SK-N-SH (cell line): ENCODE data around the gene DEPDC5. TPM values are rescaled to one million over a fixed set of nuclear protein-coding genes. Genes with fewer than 3 reads are reported as not detected.

Source experiments
- CTCF ChIA-PET: fragments of 300-600, 350-600 bp; formaldehyde crosslinking; extraction: SDS; loops from one replicate; lab custom pipeline; 2021; lab: Yijun Ruan, JAX
- POLR2A ChIA-PET: fragments of 350-600 bp; sonication (Branson Sonifier 250); formaldehyde crosslinking; extraction: SDS; loops from one replicate; lab custom pipeline; 2020; ENCODE audit warnings: antibody characterized with exemption, inconsistent platforms; lab: Yijun Ruan, JAX
- DNase-seq: peaks from one replicate; pipeline ENCODE4 v3.0.0; 2012
- H2AFZ ChIP-seq: fragments of 200-600 bp; sonication (generic); 2 replicates; pipeline ENCODE4 v1.8.1; 2016; ENCODE audit warnings: antibody characterized with exemption, mild to moderate bottlenecking, low read depth
- H3F3A ChIP-seq: fragments of 200-600 bp; sonication (generic); replicated peaks from 2 replicates; pipeline ENCODE3; 2016; ENCODE audit warnings: antibody characterized with exemption, mild to moderate bottlenecking; ENCODE audit not compliant: insufficient read depth
- H3K27ac ChIP-seq, 2 experiments: fragments of 200-500 bp in 1 of 2; fragments of 200-600 bp in 1 of 2; sonication (Bioruptor generic) in 1 of 2; sonication (generic), shearing (Covaris generic) in 1 of 2; 2 replicates each; pipeline versions ENCODE4 v1.5.1 to v1.6.1; 2014 to 2016; ENCODE audit warnings: low read depth in 2 of 2, inconsistent platforms in 1 of 2, low read length in 1 of 2, mild to moderate bottlenecking in 1 of 2, mixed read lengths in 1 of 2
- H3K27me3 ChIP-seq: fragments of 200-600 bp; sonication (generic), shearing (Covaris generic); 2 replicates; pipeline ENCODE4 v1.6.1; 2016; ENCODE audit warnings: mixed run types; ENCODE audit not compliant: insufficient read depth
- H3K36me3 ChIP-seq, 2 experiments: fragments of 200-500 bp in 1 of 2; fragments of 200-600 bp in 1 of 2; sonication (Bioruptor generic) in 1 of 2; sonication (generic) in 1 of 2; replicated peaks in 1 of 2; 2 replicates each; pipeline versions ENCODE3 to v1.5.1; 2014 to 2016; ENCODE audit warnings: low read length in 1 of 2, mild to moderate bottlenecking in 1 of 2; ENCODE audit not compliant: insufficient read depth in 2 of 2, control insufficient read depth in 1 of 2
- H3K4me1 ChIP-seq, 2 experiments: fragments of 200-500 bp in 1 of 2; fragments of 200-600 bp in 1 of 2; sonication (Bioruptor generic) in 1 of 2; sonication (generic), shearing (Covaris generic) in 1 of 2; 2 replicates each; pipeline versions ENCODE4 v1.5.1 to v1.6.1; 2014 to 2016; ENCODE audit warnings: low read depth in 1 of 2, low read length in 1 of 2, mixed run types in 1 of 2; ENCODE audit not compliant: insufficient read depth in 2 of 2, control insufficient read depth in 1 of 2
- H3K4me2 ChIP-seq: fragments of 200-600 bp; sonication (generic), shearing (Covaris generic); 2 replicates; pipeline ENCODE4 v1.6.1; 2017; ENCODE audit warnings: mixed run types
- H3K4me3 ChIP-seq, 2 experiments: fragments of 200-500 bp in 1 of 2; fragments of 200-600 bp in 1 of 2; sonication (Bioruptor generic) in 1 of 2; sonication (generic), shearing (Covaris generic) in 1 of 2; 2 replicates each; pipeline versions ENCODE4 v1.5.1 to v1.8.1; 2014 to 2016; ENCODE audit warnings: low read depth in 2 of 2, inconsistent platforms in 1 of 2, low read length in 1 of 2, mild to moderate bottlenecking in 1 of 2, mixed read lengths in 1 of 2, moderate library complexity in 1 of 2
- H3K79me2 ChIP-seq: fragments of 200-600 bp; sonication (generic); 2 replicates; pipeline ENCODE4 v1.8.1; 2017; ENCODE audit warnings: mild to moderate bottlenecking; ENCODE audit not compliant: insufficient read depth
- H3K9ac ChIP-seq: fragments of 200-600 bp; sonication (generic); 2 replicates; pipeline ENCODE4 v1.6.1; 2017; ENCODE audit warnings: mixed run types
- H3K9me2 ChIP-seq: fragments of 200-600 bp; sonication (generic); 2 replicates; pipeline ENCODE4 v1.6.1; 2017; ENCODE audit warnings: mixed run types
- H3K9me3 ChIP-seq: fragments of 200-600 bp; sonication (generic); 2 replicates; pipeline ENCODE4 v1.6.1; 2017; ENCODE audit warnings: mixed run types, mild to moderate bottlenecking, moderate library complexity
- H4K20me1 ChIP-seq: fragments of 200-600 bp; sonication (generic); 2 replicates; pipeline ENCODE4 v1.6.1; 2017; ENCODE audit warnings: mild to moderate bottlenecking, mixed run types; ENCODE audit not compliant: insufficient read depth
- ELF1 ChIP-seq: IDR thresholded peaks from 2 replicates; pipeline ENCODE4 v1.4.0; 2012
- EP300 ChIP-seq, 2 experiments: IDR thresholded peaks; 2 replicates each; pipeline versions ENCODE4 v1.4.0 to v1.6.1; 2012; ENCODE audit warnings: borderline replicate concordance in 1 of 2, low read depth in 1 of 2, low read length in 1 of 2
- EZH2phosphoT487 ChIP-seq: fragments of 200-600 bp; sonication (generic); IDR thresholded peaks from 2 replicates; pipeline ENCODE4 v1.6.1; 2017; ENCODE audit warnings: low read depth, mixed run types, mild to moderate bottlenecking, antibody characterized with exemption, moderate library complexity, borderline replicate concordance
- FOXM1 ChIP-seq: IDR thresholded peaks from 2 replicates; pipeline ENCODE4 v1.4.0; 2012; ENCODE audit warnings: low read depth, mild to moderate bottlenecking
- GABPA ChIP-seq: IDR thresholded peaks from 2 replicates; pipeline ENCODE4 v1.4.0; 2012; ENCODE audit warnings: low read depth, mild to moderate bottlenecking
- JUND ChIP-seq: IDR thresholded peaks from 2 replicates; pipeline ENCODE4 v1.4.0; 2012
- NRF1 ChIP-seq: IDR thresholded peaks from 2 replicates; pipeline ENCODE4 v1.6.1; 2012; ENCODE audit warnings: low read depth, mild to moderate bottlenecking, low read length
- SIN3A ChIP-seq: IDR thresholded peaks from 2 replicates; pipeline ENCODE4 v1.6.1; 2012; ENCODE audit warnings: low read depth, mild to moderate bottlenecking, low read length, moderate library complexity, borderline replicate concordance
- TAF1 ChIP-seq: IDR thresholded peaks from 2 replicates; pipeline ENCODE4 v1.6.1; 2012; ENCODE audit warnings: low read depth, mild to moderate bottlenecking, low read length, moderate library complexity, borderline replicate concordance
- TCF12 ChIP-seq: IDR thresholded peaks from 2 replicates; pipeline ENCODE4 v1.4.0; 2012
- WGBS: methylation state at CpG from one replicate; pipeline ENCODE4 v1.1.6; 2017; ENCODE audit warnings: low lambda C conversion rate; 5-methylcytosine and 5-hydroxymethylcytosine counted together
- polyA plus RNA-seq, 3 experiments: library from polyadenylated mRNA; depleted of rRNA; stranded (reverse); fragments of >200 nt; gene quantifications; 2 replicates each; pipeline ENCODE4 v1.2.3, GENCODE V29; 2012
- TF ChIP-seq, protein P1 (sequence below): IDR thresholded peaks from 2 replicates; pipeline ENCODE4 v1.4.0; 2012; ENCODE audit warnings: low read depth, borderline replicate concordance
- TF ChIP-seq, protein P2 (sequence below): IDR thresholded peaks from 2 replicates; pipeline ENCODE4 v1.6.1; 2012; ENCODE audit warnings: mild to moderate bottlenecking, low read depth, low read length, moderate library complexity

The DEPDC5 gene
- polyA plus RNA-seq, 1 of the 3 experiments (the other 2 are of a cell fraction): 7.8 TPM

DNA sequence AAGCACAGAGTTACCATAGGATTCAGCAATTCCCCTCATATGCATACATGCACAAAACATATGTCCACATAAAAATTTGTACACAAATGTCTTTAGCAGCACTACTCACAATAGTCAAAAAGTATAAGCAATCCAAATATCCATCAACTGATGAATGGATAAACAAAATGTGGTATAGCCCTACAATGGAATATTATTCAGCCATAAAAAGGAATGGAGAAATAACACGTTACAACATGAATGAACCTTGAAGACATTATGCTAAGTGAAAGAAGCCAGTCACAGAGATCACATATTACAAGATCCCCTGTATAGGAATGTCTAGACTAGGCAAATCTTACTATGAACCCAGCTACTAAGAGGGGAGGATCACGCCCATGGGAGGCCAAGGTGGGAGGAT lies 11.1 kb upstream of the DEPDC5 start:
- Histone ChIP-seq H3K4me1 (peaks cover 0 to under 1% of the 10 kb centered on the region in 2 experiments; a peak in 2 of 4 replicates), H3K79me2 (peaks cover 98% of the 10 kb centered on the region), H3K9me2 (no peaks in the 10 kb centered on the region), H3K9me3 (no peaks in the 10 kb centered on the region), H4K20me1 (peaks cover 17% of the 10 kb centered on the region; the same call in 1 of the 2 replicates), H3K27ac (no peak overlapping the region), H3K9ac (no peak overlapping the region), H3K4me2 (no peak overlapping the region), H2AFZ (no peak overlapping the region), H3F3A (peaks cover 3% of the 10 kb centered on the region), H3K27me3 (no peaks in the 10 kb centered on the region), H3K4me3 (no peak overlapping the region), H3K36me3 (peaks cover 17 to 26% of the 10 kb centered on the region in 2 experiments)
- TF ChIP-seq NRF1: no peak
- no peak for TF ChIP-seq JUND
- 96% methylated on average over 2 of the region's 2 CpGs for WGBS
- no peak for DNase-seq
- ChIA-PET CTCF (interaction anchor here (2.2 kb wide), 1 partner anchor 77 kb away, joined by 10 read pairs; no protein-coding TSS in a partner anchor), POLR2A (no interaction called here)

DNA sequence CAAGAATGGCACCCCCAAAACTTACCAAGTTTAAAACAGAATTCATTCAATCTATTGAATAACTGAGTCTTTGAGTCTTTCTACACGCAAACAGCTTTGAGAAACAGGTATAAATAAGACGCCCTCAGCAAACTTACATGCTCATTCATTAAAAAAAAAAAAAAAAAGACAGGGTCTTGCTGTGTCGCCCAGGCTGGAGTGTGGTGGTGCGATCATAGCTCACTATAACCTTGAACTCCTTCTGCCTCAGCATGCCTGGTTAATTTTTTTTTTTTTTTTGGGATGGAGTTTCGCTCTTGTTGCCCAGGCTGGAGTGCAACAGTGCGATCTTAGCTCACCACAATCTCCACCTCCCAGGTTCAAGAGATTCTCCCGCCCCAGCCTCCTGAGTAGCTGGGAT lies 9.9 kb upstream of the DEPDC5 start:
- no peaks in the 10 kb centered on the region for H3K27me3 ChIP-seq
- TF ChIP-seq GABPA (no peak), EZH2phosphoT487 (no peak), FOXM1 (no peak), TCF12 (no peak), ELF1 (no peak), EP300 (IDR thresholded peaks at IDR 0.05; ENCODE audit: borderline replicate concordance in 1 of 2, low read depth in 1 of 2, low read length in 1 of 2) (no peak), SIN3A (no peak), TAF1 (no peak)
- TF ChIP-seq, protein P1, sequence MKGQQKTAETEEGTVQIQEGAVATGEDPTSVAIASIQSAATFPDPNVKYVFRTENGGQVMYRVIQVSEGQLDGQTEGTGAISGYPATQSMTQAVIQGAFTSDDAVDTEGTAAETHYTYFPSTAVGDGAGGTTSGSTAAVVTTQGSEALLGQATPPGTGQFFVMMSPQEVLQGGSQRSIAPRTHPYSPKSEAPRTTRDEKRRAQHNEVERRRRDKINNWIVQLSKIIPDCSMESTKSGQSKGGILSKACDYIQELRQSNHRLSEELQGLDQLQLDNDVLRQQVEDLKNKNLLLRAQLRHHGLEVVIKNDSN: no peak
- TF ChIP-seq, protein P2, sequence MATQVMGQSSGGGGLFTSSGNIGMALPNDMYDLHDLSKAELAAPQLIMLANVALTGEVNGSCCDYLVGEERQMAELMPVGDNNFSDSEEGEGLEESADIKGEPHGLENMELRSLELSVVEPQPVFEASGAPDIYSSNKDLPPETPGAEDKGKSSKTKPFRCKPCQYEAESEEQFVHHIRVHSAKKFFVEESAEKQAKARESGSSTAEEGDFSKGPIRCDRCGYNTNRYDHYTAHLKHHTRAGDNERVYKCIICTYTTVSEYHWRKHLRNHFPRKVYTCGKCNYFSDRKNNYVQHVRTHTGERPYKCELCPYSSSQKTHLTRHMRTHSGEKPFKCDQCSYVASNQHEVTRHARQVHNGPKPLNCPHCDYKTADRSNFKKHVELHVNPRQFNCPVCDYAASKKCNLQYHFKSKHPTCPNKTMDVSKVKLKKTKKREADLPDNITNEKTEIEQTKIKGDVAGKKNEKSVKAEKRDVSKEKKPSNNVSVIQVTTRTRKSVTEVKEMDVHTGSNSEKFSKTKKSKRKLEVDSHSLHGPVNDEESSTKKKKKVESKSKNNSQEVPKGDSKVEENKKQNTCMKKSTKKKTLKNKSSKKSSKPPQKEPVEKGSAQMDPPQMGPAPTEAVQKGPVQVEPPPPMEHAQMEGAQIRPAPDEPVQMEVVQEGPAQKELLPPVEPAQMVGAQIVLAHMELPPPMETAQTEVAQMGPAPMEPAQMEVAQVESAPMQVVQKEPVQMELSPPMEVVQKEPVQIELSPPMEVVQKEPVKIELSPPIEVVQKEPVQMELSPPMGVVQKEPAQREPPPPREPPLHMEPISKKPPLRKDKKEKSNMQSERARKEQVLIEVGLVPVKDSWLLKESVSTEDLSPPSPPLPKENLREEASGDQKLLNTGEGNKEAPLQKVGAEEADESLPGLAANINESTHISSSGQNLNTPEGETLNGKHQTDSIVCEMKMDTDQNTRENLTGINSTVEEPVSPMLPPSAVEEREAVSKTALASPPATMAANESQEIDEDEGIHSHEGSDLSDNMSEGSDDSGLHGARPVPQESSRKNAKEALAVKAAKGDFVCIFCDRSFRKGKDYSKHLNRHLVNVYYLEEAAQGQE: no peak
- no peak for DNase-seq
- H3K79me2 ChIP-seq: peaks cover 98% of the 10 kb centered on the region
- no peak overlapping the region for H3K4me3 ChIP-seq
- H3K9ac ChIP-seq: no peak overlapping the region
- peaks cover 7% of the 10 kb centered on the region in 2 experiments; a peak in 3 of 4 replicates for H3K4me1 ChIP-seq
- H4K20me1 ChIP-seq: peaks cover 17% of the 10 kb centered on the region; the same call in 1 of the 2 replicates
- H3K9me2 ChIP-seq: no peaks in the 10 kb centered on the region
- no peak overlapping the region for H3K4me2 ChIP-seq
- no peaks in the 10 kb centered on the region for H3K9me3 ChIP-seq
- H3K36me3 ChIP-seq: peaks cover 7 to 20% of the 10 kb centered on the region in 2 experiments
- 95% methylated on average over 7 of the region's 7 CpGs for WGBS
- no peak overlapping the region for H3K27ac ChIP-seq
- no peak overlapping the region for H2AFZ ChIP-seq
- peaks cover 3% of the 10 kb centered on the region for H3F3A ChIP-seq
- ChIA-PET POLR2A (interaction anchor here (0.9 kb wide), 1 partner anchor 9 kb away, joined by 3 read pairs; no protein-coding TSS in a partner anchor), CTCF (interaction anchor here (0.8 to 2.2 kb wide), 2 partner anchors 17 to 78 kb away, joined by 3 to 10 read pairs; no protein-coding TSS in a partner anchor)
